HepG2 (cell line): Measurements from ENCODE around the gene CFAP119. TPM values are rescaled to one million over a fixed set of nuclear protein-coding genes. Genes with fewer than 3 reads are reported as not detected.

ENCODE experiments used
- ASH2L ChIP-seq: fragments of 300-600, 200-600 bp; sonication (generic); IDR thresholded peaks from 2 replicates; pipeline ENCODE4 v1.7.0; 2017; ENCODE audit warnings: low read depth, mild to moderate bottlenecking, moderate library complexity, mixed read lengths, low read length; ENCODE audit not compliant: insufficient read length
- ATAD3A ChIP-seq: sonication (generic); formaldehyde crosslinking; IDR thresholded peaks from 2 replicates; pipeline ENCODE4 v1.4.0; 2020; ENCODE audit warnings: missing genetic modification reagents
- CREM ChIP-seq, 2 experiments: sonication (generic) in 1 of 2; formaldehyde crosslinking in 1 of 2; IDR thresholded peaks; 2 replicates each; pipeline versions ENCODE4 v1.4.0 to v1.6.1; 2016 to 2020; ENCODE audit warnings: antibody characterized with exemption in 1 of 2, mild to moderate bottlenecking in 1 of 2, missing genetic modification reagents in 1 of 2
- FOSL2 ChIP-seq: sonication (generic); formaldehyde crosslinking; IDR thresholded peaks from 2 replicates; pipeline ENCODE4 v1.4.0; 2020; ENCODE audit warnings: missing genetic modification reagents
- HHEX ChIP-seq: IDR thresholded peaks from 2 replicates; pipeline ENCODE4 v1.6.1; 2016; ENCODE audit warnings: control low read depth
- KLF16 ChIP-seq, 2 experiments: sonication (generic) in 1 of 2; formaldehyde crosslinking in 1 of 2; IDR thresholded peaks; 2 replicates each; pipeline versions ENCODE4 v1.6.1 to v1.8.0; 2016 to 2023; ENCODE audit warnings: missing genetic modification reagents in 2 of 2, missing compliant biosample characterization in 1 of 2
- MAFK ChIP-seq, 2 experiments: IDR thresholded peaks in 1 of 2; conservative IDR thresholded peaks in 1 of 2; 2 replicates each; pipeline ENCODE4 v1.6.1; 2011; ENCODE audit warnings: improper control_type of control experiment in 2 of 2, low read length in 2 of 2
- MED1 ChIP-seq: sonication (generic); formaldehyde crosslinking; IDR thresholded peaks from 2 replicates; pipeline ENCODE4 v1.4.0; 2020; ENCODE audit warnings: missing genetic modification reagents
- NCOA5 ChIP-seq: sonication (generic); formaldehyde crosslinking; IDR thresholded peaks from 2 replicates; pipeline ENCODE4 v1.4.0; 2020; ENCODE audit warnings: missing genetic modification reagents
- REPIN1 ChIP-seq: sonication (generic); formaldehyde crosslinking; IDR thresholded peaks from 2 replicates; pipeline ENCODE4 v1.8.0; 2022; ENCODE audit warnings: missing genetic modification reagents, low read depth, mild to moderate bottlenecking, borderline replicate concordance
- RORA ChIP-seq: sonication (generic); formaldehyde crosslinking; IDR thresholded peaks from 2 replicates; pipeline ENCODE4 v1.5.0; 2020; ENCODE audit warnings: mild to moderate bottlenecking, missing genetic modification reagents, moderate library complexity
- SP4 ChIP-seq: sonication (generic); formaldehyde crosslinking; IDR thresholded peaks from 2 replicates; pipeline ENCODE4 v1.8.1; 2023; ENCODE audit warnings: mild to moderate bottlenecking, missing genetic modification reagents
- SP5 ChIP-seq: IDR thresholded peaks from 2 replicates; pipeline ENCODE4 v1.6.1; 2016; ENCODE audit warnings: low read depth, borderline replicate concordance
- TOPORS ChIP-seq: sonication (generic); formaldehyde crosslinking; IDR thresholded peaks from 2 replicates; pipeline ENCODE4 v1.8.0; 2023; ENCODE audit warnings: mild to moderate bottlenecking, missing genetic modification reagents
- ZNF17 ChIP-seq: sonication (generic); formaldehyde crosslinking; IDR thresholded peaks from 2 replicates; pipeline ENCODE4 v1.5.0; 2020; ENCODE audit warnings: mild to moderate bottlenecking, missing genetic modification reagents
- ZNF180 ChIP-seq: sonication (generic); formaldehyde crosslinking; IDR thresholded peaks from 2 replicates; pipeline ENCODE4 v1.4.0; 2020; ENCODE audit warnings: low read depth, missing genetic modification reagents, borderline replicate concordance
- ZNF441 ChIP-seq: sonication (generic); formaldehyde crosslinking; IDR thresholded peaks from 2 replicates; pipeline ENCODE4 v1.7.0; 2021; ENCODE audit warnings: missing genetic modification reagents, borderline replicate concordance
- polyA plus RNA-seq, 8 experiments: library from polyadenylated mRNA; depleted of rRNA in 3 of 8; stranded (reverse) in 7 of 8; unstranded in 1 of 8; fragments of >200 nt; fragmentation: Illumina TruSeq in 4 of 8; extraction: Trizol in 4 of 8; gene quantifications; 2 replicates each; pipeline versions ENCODE4 v1.2.1 to v1.2.3, GENCODE V29; 2011 to 2016; ENCODE audit warnings: low read depth in 4 of 8, missing spikeins in 1 of 8, mixed read lengths in 1 of 8; ENCODE audit not compliant: insufficient read depth in 1 of 8
- total RNA-seq, 5 experiments: library from RNA; depleted of rRNA; stranded (reverse); fragments of >200 nt; fragmentation: Illumina TruSeq; extraction: Trizol; gene quantifications; 2 replicates each; pipeline ENCODE4 v1.2.3, GENCODE V29; 2016; ENCODE audit warnings: low read depth in 1 of 5
- TF ChIP-seq, protein P1 (sequence below): sonication (generic); formaldehyde crosslinking; IDR thresholded peaks from 2 replicates; pipeline ENCODE4 v1.4.0; 2020; ENCODE audit warnings: missing genetic modification reagents
- TF ChIP-seq, protein P2 (sequence below): sonication (generic); formaldehyde crosslinking; IDR thresholded peaks from 2 replicates; pipeline ENCODE4 v1.4.0; 2020; ENCODE audit warnings: missing genetic modification reagents
- TF ChIP-seq, protein P3 (sequence below): sonication (generic); formaldehyde crosslinking; IDR thresholded peaks from 2 replicates; pipeline ENCODE4 v1.4.0; 2020; ENCODE audit warnings: missing genetic modification reagents, borderline replicate concordance

CFAP119 gene
- total and polyA plus RNA-seq, 2 of the 13 experiments (the other 11 are each of a cell fraction or from before 2014, with no cell fraction given): 6.4 TPM

- TF ChIP-seq, protein P1, sequence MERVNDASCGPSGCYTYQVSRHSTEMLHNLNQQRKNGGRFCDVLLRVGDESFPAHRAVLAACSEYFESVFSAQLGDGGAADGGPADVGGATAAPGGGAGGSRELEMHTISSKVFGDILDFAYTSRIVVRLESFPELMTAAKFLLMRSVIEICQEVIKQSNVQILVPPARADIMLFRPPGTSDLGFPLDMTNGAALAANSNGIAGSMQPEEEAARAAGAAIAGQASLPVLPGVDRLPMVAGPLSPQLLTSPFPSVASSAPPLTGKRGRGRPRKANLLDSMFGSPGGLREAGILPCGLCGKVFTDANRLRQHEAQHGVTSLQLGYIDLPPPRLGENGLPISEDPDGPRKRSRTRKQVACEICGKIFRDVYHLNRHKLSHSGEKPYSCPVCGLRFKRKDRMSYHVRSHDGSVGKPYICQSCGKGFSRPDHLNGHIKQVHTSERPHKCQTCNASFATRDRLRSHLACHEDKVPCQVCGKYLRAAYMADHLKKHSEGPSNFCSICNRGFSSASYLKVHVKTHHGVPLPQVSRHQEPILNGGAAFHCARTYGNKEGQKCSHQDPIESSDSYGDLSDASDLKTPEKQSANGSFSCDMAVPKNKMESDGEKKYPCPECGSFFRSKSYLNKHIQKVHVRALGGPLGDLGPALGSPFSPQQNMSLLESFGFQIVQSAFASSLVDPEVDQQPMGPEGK (CRISPR knock-in tag): peak; percentile 51
- TF ChIP-seq ZNF17 (CRISPR knock-in tag) (peak; percentile 94; the same call in 1 of the 2 replicates), ZNF180 (CRISPR knock-in tag) (peak; percentile 86; the same call in 1 of the 2 replicates), ATAD3A (no peak), ASH2L (peak; percentile 84), MAFK (conservative IDR thresholded peaks at IDR 0.05 in 1 of 2, IDR thresholded peaks at IDR 0.05 in 1 of 2; ENCODE audit: low read length in 2 of 2) (no peak), HHEX (CRISPR knock-in tag) (no peak), FOSL2 (CRISPR knock-in tag) (peak; percentile 50), NCOA5 (CRISPR knock-in tag) (peak; percentile 77), TOPORS (CRISPR knock-in tag) (peak; percentile 97), KLF16 (CRISPR knock-in tag; IDR thresholded peaks at IDR 0.05) (peak; percentile 76 to 94; a peak in 2 of 4 replicates), CREM (IDR thresholded peaks at IDR 0.05) (peak; percentile 87), CREM (CRISPR knock-in tag; IDR thresholded peaks at IDR 0.05) (no peak), ZNF441 (CRISPR knock-in tag) (0 out of 2 replicates have a peak, but pooled peaks have one; percentile 80), SP5 (CRISPR knock-in tag) (no peak; the same call in 1 of the 2 replicates), SP4 (CRISPR knock-in tag) (peak; percentile 79), MED1 (CRISPR knock-in tag) (peak; percentile 65), RORA (CRISPR knock-in tag) (no peak), REPIN1 (CRISPR knock-in tag) (peak; percentile 66)
- TF ChIP-seq, protein P2, sequence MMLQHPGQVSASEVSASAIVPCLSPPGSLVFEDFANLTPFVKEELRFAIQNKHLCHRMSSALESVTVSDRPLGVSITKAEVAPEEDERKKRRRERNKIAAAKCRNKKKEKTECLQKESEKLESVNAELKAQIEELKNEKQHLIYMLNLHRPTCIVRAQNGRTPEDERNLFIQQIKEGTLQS: peak; percentile 91
- TF ChIP-seq, protein P3, sequence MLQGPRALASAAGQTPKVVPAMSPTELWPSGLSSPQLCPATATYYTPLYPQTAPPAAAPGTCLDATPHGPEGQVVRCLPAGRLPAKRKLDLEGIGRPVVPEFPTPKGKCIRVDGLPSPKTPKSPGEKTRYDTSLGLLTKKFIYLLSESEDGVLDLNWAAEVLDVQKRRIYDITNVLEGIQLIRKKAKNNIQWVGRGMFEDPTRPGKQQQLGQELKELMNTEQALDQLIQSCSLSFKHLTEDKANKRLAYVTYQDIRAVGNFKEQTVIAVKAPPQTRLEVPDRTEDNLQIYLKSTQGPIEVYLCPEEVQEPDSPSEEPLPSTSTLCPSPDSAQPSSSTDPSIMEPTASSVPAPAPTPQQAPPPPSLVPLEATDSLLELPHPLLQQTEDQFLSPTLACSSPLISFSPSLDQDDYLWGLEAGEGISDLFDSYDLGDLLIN: peak; percentile 81
Observed at GRCh38 chr16:30775392-30776188, 13.7 kb upstream of the CFAP119 start (continued).
